ENCODE data around the gene ZFR. TPM values are rescaled to one million over a fixed set of nuclear protein-coding genes. Genes with fewer than 3 reads are reported as not detected.

Gene ZFR
- total and polyA plus RNA-seq, 9 of the 15 experiments (the other 6 are each of a cell fraction or from before 2014, with no cell fraction given), result 35.5 to 108 (median 71.1) TPM

DNA sequence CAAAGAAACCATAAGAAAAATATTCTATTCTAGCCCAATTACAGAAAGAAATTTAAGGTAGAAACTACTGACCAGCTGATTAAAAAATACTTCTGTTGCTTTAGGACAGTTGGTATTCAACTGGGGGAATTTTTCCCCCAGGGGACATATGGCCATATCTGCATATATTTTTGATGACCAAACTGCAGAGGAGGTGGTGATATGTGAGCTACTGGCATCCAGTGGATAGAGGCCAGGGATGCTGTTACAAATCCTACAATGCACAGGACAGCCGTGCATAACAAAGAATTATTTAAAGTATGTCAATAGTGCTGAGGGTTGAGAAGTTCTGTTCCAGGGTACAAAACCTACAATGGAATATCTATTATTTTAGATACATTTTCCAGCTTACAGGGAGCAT lies 24.0 kb downstream of the ZFR start (continued):
- no peak for TF ChIP-seq ZNF586 (CRISPR knock-in tag; conservative IDR thresholded peaks at IDR 0.05)
- TF ChIP-seq, protein P1, sequence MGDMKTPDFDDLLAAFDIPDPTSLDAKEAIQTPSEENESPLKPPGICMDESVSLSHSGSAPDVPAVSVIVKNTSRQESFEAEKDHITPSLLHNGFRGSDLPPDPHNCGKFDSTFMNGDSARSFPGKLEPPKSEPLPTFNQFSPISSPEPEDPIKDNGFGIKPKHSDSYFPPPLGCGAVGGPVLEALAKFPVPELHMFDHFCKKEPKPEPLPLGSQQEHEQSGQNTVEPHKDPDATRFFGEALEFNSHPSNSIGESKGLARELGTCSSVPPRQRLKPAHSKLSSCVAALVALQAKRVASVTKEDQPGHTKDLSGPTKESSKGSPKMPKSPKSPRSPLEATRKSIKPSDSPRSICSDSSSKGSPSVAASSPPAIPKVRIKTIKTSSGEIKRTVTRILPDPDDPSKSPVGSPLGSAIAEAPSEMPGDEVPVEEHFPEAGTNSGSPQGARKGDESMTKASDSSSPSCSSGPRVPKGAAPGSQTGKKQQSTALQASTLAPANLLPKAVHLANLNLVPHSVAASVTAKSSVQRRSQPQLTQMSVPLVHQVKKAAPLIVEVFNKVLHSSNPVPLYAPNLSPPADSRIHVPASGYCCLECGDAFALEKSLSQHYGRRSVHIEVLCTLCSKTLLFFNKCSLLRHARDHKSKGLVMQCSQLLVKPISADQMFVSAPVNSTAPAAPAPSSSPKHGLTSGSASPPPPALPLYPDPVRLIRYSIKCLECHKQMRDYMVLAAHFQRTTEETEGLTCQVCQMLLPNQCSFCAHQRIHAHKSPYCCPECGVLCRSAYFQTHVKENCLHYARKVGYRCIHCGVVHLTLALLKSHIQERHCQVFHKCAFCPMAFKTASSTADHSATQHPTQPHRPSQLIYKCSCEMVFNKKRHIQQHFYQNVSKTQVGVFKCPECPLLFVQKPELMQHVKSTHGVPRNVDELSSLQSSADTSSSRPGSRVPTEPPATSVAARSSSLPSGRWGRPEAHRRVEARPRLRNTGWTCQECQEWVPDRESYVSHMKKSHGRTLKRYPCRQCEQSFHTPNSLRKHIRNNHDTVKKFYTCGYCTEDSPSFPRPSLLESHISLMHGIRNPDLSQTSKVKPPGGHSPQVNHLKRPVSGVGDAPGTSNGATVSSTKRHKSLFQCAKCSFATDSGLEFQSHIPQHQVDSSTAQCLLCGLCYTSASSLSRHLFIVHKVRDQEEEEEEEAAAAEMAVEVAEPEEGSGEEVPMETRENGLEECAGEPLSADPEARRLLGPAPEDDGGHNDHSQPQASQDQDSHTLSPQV (IDR thresholded peaks at IDR 0.05), result no peak

DNA sequence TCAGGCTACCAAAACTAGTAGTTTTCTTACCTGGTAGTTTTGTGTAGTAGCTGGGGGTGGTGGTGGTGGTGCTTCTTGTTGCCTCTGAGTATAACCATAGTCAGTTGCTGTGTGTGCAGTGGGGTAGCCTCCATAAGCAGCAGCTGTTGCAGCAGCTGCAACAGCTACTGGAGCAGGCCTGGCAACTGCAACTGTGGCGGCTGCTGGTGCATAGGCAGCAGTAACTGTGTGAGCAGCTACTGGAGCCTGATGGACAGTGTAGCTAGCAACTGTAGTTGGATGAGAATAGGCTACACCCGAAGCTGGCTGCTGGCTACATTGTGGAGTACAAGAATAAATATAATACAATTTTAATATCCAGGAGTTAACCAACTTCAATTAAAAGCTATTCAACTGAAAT lies 24.7 kb downstream of the ZFR start:
- Histone ChIP-seq H3K4me2 (ENCODE audit: insufficient read depth, low read length) (no peak overlapping the region), H4K20me1 (replicated peaks; ENCODE audit: control insufficient read depth, insufficient read depth, low read length) (no peaks in the 10 kb centered on the region), H3K9me3 (replicated peaks; ENCODE audit: control insufficient read depth, insufficient read depth, low read depth, low read length) (no peaks in the 10 kb centered on the region), H3K27me3 (ENCODE audit: control insufficient read depth in 2 of 2, insufficient read depth in 2 of 2, low read length in 2 of 2) (no peaks in the 10 kb centered on the region), H3K79me2 (ENCODE audit: control insufficient read depth, insufficient read depth, low read length) (peaks cover 53% of the 10 kb centered on the region), H3K4me1 (replicated peaks in 1 of 2; ENCODE audit: control insufficient read depth in 2 of 2, insufficient read depth in 2 of 2, low read length in 2 of 2) (peaks cover 0 to 4% of the 10 kb centered on the region in 2 experiments; a peak in 1 of 5 replicates), H3K4me3 (no peak overlapping the region), H2AFZ (ENCODE audit: low read depth, low read length) (no peak overlapping the region), H3K27ac (ENCODE audit: extremely low read depth, low read depth, low read length) (no peak overlapping the region), H3K9me1 (ENCODE audit: control insufficient read depth, insufficient read depth, low read length) (no peaks in the 10 kb centered on the region), H3K36me3 (ENCODE audit: control insufficient read depth, insufficient read depth, low read length) (peaks cover 50% of the 10 kb centered on the region), H3K9ac (ENCODE audit: insufficient read depth in 1 of 2, low read depth in 2 of 2, low read length in 2 of 2) (no peak overlapping the region)
- peak; percentile 24 for ATAC-seq
- TF ChIP-seq, protein P2, sequence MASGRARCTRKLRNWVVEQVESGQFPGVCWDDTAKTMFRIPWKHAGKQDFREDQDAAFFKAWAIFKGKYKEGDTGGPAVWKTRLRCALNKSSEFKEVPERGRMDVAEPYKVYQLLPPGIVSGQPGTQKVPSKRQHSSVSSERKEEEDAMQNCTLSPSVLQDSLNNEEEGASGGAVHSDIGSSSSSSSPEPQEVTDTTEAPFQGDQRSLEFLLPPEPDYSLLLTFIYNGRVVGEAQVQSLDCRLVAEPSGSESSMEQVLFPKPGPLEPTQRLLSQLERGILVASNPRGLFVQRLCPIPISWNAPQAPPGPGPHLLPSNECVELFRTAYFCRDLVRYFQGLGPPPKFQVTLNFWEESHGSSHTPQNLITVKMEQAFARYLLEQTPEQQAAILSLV (tag; IDR thresholded peaks at IDR 0.05), result no peak
- no peak for TF ChIP-seq RBM14 (IDR thresholded peaks at IDR 0.05; ENCODE audit: borderline replicate concordance, insufficient read depth, low read depth, low read length)
- TF ChIP-seq CHD2 (IDR thresholded peaks at IDR 0.05; ENCODE audit: low read depth, low read length), result no peak
- no peak for TF ChIP-seq JUND (IDR thresholded peaks at IDR 0.05; ENCODE audit: borderline replicate concordance, low read depth, low read length)
- no peak for TF ChIP-seq JUND (tag; IDR thresholded peaks at IDR 0.05; ENCODE audit: borderline replicate concordance, low read depth, low read length)
- TF ChIP-seq, protein P3, sequence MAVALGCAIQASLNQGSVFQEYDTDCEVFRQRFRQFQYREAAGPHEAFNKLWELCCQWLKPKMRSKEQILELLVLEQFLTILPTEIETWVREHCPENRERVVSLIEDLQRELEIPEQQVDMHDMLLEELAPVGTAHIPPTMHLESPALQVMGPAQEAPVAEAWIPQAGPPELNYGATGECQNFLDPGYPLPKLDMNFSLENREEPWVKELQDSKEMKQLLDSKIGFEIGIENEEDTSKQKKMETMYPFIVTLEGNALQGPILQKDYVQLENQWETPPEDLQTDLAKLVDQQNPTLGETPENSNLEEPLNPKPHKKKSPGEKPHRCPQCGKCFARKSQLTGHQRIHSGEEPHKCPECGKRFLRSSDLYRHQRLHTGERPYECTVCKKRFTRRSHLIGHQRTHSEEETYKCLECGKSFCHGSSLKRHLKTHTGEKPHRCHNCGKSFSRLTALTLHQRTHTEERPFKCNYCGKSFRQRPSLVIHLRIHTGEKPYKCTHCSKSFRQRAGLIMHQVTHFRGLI (CRISPR knock-in tag; IDR thresholded peaks at IDR 0.05), result no peak
- TF ChIP-seq JUNB (CRISPR knock-in tag; conservative IDR thresholded peaks at IDR 0.05), result no peak
- in situ Hi-C loops (cut with MboI), result no loop called here
- 89% methylated on average over 2 of the region's 2 CpGs for WGBS (ENCODE audit: insufficient coverage, low coverage, missing lambda C conversion rate)
- intact Hi-C loops (cut with micrococcal nuclease), result no loop called here
- BruUV-seq (replicated peaks), result no TSS peak
- CTCF ChIA-PET (ENCODE audit: low intra/inter-chr PET ratio), result no interaction called here
- POLR2A ChIA-PET, result interaction anchor here (0.6 to 3.6 kb wide), 4 partner anchors 11 to 170 kb away, joined by 3 to 23 read pairs (median 4); no protein-coding TSS in a partner anchor
- no peak for DNase-seq (ENCODE audit: extremely low read depth in 1 of 4, low spot score in 3 of 4)
- no peak for FAIRE-seq
